T-cell (primary cell): ENCODE data around the gene RBM20. TPM values are rescaled to one million over a fixed set of nuclear protein-coding genes. Genes with fewer than 3 reads are reported as not detected.
A peak's percentile ranks its signal among the peaks of the same experiment; 100 is the strongest.

Source experiments
- ATAC-seq, 4 experiments: fragments of 200-7000 bp in 3 of 4; fragments of 150-1000 bp in 1 of 4; cut with Tn5 transposase; replicated peaks in 1 of 4; 1 replicate in 3 of 4; 2 replicates in 1 of 4; pipeline ENCODE4 v1.10.0; 2021; ENCODE audit warnings: moderate library complexity in 3 of 4, mild to moderate bottlenecking in 2 of 4, moderate number of reproducible peaks in 1 of 4
- CTCF ChIA-PET, 2 donors: fragments of 300-600 bp; sonication (Branson Sonifier 250); formaldehyde crosslinking; loops; one replicate each; lab custom pipeline; 2022; ENCODE audit warnings: antibody characterized with exemption in 2 of 2; lab: Charles Lee
- POLR2A ChIA-PET, 2 donors: fragments of 300-600 bp; sonication (Branson Sonifier 250); formaldehyde crosslinking; loops; one replicate each; lab custom pipeline; 2022; ENCODE audit warnings: antibody characterized with exemption in 2 of 2; lab: Charles Lee
- DNase-seq, 35 experiments: peaks; one replicate each; pipeline versions ENCODE4 v3.0.0 to v3.0.0-alpha.2; 2013 to 2023
- H3K27ac ChIP-seq: one replicate; pipeline ENCODE4 v1.5.1; 2013; ENCODE audit warnings: low read length
- H3K27me3 ChIP-seq, 2 experiments: replicated peaks in 1 of 2; 1 replicate in 1 of 2; 2 replicates in 1 of 2; pipeline versions ENCODE4 v1.6.1 to v1.7.0; 2013; ENCODE audit warnings: low read length in 1 of 2, mixed read lengths in 1 of 2; ENCODE audit not compliant: control insufficient read depth in 2 of 2, insufficient read depth in 2 of 2; ENCODE audit errors: extremely low read depth in 1 of 2
- H3K36me3 ChIP-seq, 2 donors: 1 replicate in 1 of 2; 2 replicates in 1 of 2; pipeline versions ENCODE4 v1.6.1 to v1.7.0; 2013; ENCODE audit warnings: low read length in 1 of 2; ENCODE audit not compliant: control insufficient read depth in 2 of 2, insufficient read depth in 1 of 2; ENCODE audit errors: extremely low read depth in 1 of 2
- H3K4me1 ChIP-seq, 2 experiments: 1 replicate in 1 of 2; 2 replicates in 1 of 2; pipeline versions ENCODE4 v1.6.1 to v1.7.0; 2013; ENCODE audit warnings: low read length in 2 of 2, mixed read lengths in 1 of 2; ENCODE audit not compliant: insufficient read depth in 2 of 2, control insufficient read depth in 1 of 2; ENCODE audit errors: extremely low read depth in 1 of 2
- H3K4me3 ChIP-seq, 2 donors: 1 replicate in 1 of 2; 2 replicates in 1 of 2; pipeline versions ENCODE4 v1.5.1 to v1.7.0; 2013; ENCODE audit warnings: mild to moderate bottlenecking in 2 of 2, low read length in 1 of 2, moderate library complexity in 1 of 2; ENCODE audit not compliant: control insufficient read depth in 1 of 2; ENCODE audit errors: extremely low read depth in 1 of 2
- H3K9me3 ChIP-seq: 2 replicates; pipeline ENCODE4 v1.7.0; 2013
- H3K27ac Mint-ChIP-seq, 2 donors: one replicate each; pipeline ENCODE4 v1.8.0; 2020 to 2021; ENCODE audit warnings: mild to moderate bottlenecking in 2 of 2, mixed read lengths in 2 of 2
- H3K27me3 Mint-ChIP-seq, 2 donors: one replicate each; pipeline ENCODE4 v1.8.0; 2021 to 2022; ENCODE audit warnings: mixed read lengths in 2 of 2
- H3K36me3 Mint-ChIP-seq: one replicate; pipeline ENCODE4 v1.8.0; 2021; ENCODE audit warnings: mixed read lengths
- H3K4me1 Mint-ChIP-seq, 3 donors: one replicate each; pipeline ENCODE4 v1.8.0; 2020 to 2022; ENCODE audit warnings: mixed read lengths in 3 of 3, mild to moderate bottlenecking in 1 of 3
- H3K4me3 Mint-ChIP-seq, 3 donors: one replicate each; pipeline ENCODE4 v1.8.0; 2020 to 2022; ENCODE audit warnings: mild to moderate bottlenecking in 3 of 3, mixed read lengths in 3 of 3, moderate library complexity in 3 of 3
- H3K9me3 Mint-ChIP-seq, 3 donors: one replicate each; pipeline ENCODE4 v1.8.0; 2020 to 2022; ENCODE audit warnings: mixed read lengths in 3 of 3
- WGBS: methylation state at CpG from one replicate; pipeline ENCODE4 v1.1.5; 2013; ENCODE audit warnings: missing lambda C conversion rate; ENCODE audit not compliant: insufficient coverage; 5-methylcytosine and 5-hydroxymethylcytosine counted together
- total RNA-seq, 35 experiments: library from RNA in 6 of 35; stranded (reverse) in 6 of 35; fragments of 120-200 nt in 1 of 35; gene quantifications; one replicate each; pipeline versions ENCODE4 v1.2.1 to v1.2.4 and lab custom pipeline; 2013 to 2026

RBM20 gene
- total RNA-seq, 5 donors from 2014 or later (not counting 1 experiment from before 2014, with no cell fraction given): 0.09 to 3.0 (median 0.33) TPM

GRCh38 chr10:110845756-110846620 is 201.9 kb downstream of the RBM20 start:
- WGBS: 93% methylated on average over 3 of the region's 3 CpGs
- Histone ChIP-seq H3K4me1 (peaks cover 28 to 78% of the 10 kb centered on the region in 2 experiments), H3K27me3 (no peaks in the 10 kb centered on the region), H3K9me3 (no peaks in the 10 kb centered on the region), H3K27ac (no peak overlapping the region), H3K36me3 (no peaks in the 10 kb centered on the region), H3K4me3 (no peak overlapping the region)
- no peak overlapping the region for H3K4me3 Mint-ChIP-seq
- H3K27ac Mint-ChIP-seq: peak overlapping the region; percentile 36 to 71
- H3K4me1 Mint-ChIP-seq: peaks cover 73 to 90% (median 86%) of the 10 kb centered on the region in 3 donors
- CTCF ChIA-PET: interaction anchor here (0.6 to 1.2 kb wide), 2 partner anchors 14 to 31 kb away, joined by 3 read pairs; no protein-coding TSS in a partner anchor
- POLR2A ChIA-PET: interaction anchor here in 1 of 2 donors (0.6 to 0.8 kb wide), 2 partner anchors 45 to 935 kb away, joined by 3 read pairs; no protein-coding TSS in a partner anchor
- H3K36me3 Mint-ChIP-seq: no peaks in the 10 kb centered on the region
- ATAC-seq: no peak
- H3K27me3 Mint-ChIP-seq: no peaks in the 10 kb centered on the region
- no peak for DNase-seq
- H3K9me3 Mint-ChIP-seq: peaks cover 0 to 4% (median 0%) of the 10 kb centered on the region in 3 donors

- H3K4me3 Mint-ChIP-seq: no peak overlapping the region
- Histone ChIP-seq H3K27ac (no peak overlapping the region), H3K4me3 (no peak overlapping the region), H3K9me3 (no peaks in the 10 kb centered on the region), H3K27me3 (no peaks in the 10 kb centered on the region), H3K4me1 (peaks cover 30 to 80% of the 10 kb centered on the region in 2 experiments), H3K36me3 (no peaks in the 10 kb centered on the region)
- no peaks in the 10 kb centered on the region for H3K27me3 Mint-ChIP-seq
- H3K9me3 Mint-ChIP-seq: peaks cover 0 to 4% (median 0%) of the 10 kb centered on the region in 3 donors
- CTCF ChIA-PET: no interaction called here
- peaks cover 77 to 91% (median 89%) of the 10 kb centered on the region in 3 donors for H3K4me1 Mint-ChIP-seq
- H3K36me3 Mint-ChIP-seq: no peaks in the 10 kb centered on the region
- peak overlapping the region in 1 of 2 donors; percentile 29 for H3K27ac Mint-ChIP-seq
- POLR2A ChIA-PET: interaction anchor here in 1 of 2 donors (0.6 kb wide), 1 partner anchor 42 kb away, joined by 3 read pairs; no protein-coding TSS in a partner anchor
- no peak for ATAC-seq
- no peak for DNase-seq
- 93% methylated on average over 4 of the region's 6 CpGs for WGBS
These were observed 203.2 kb downstream of the RBM20 start for GRCh38 chr10:110847374-110847773.

- CTCF ChIA-PET: no interaction called here
- no peaks in the 10 kb centered on the region for H3K27me3 Mint-ChIP-seq
- H3K4me1 ChIP-seq: peaks cover 31 to 80% of the 10 kb centered on the region in 2 experiments
These were observed 204.0 kb downstream of the RBM20 start for GRCh38 chr10:110848106-110848505.

GRCh38 chr10:110850099-110850498 is 206.0 kb downstream of the RBM20 start:
- no peaks in the 10 kb centered on the region for H3K36me3 Mint-ChIP-seq
- H3K4me3 Mint-ChIP-seq: peak overlapping the region in 1 of 3 donors; percentile 67
- H3K27ac Mint-ChIP-seq: peak overlapping the region; percentile 72 to 84
- Histone ChIP-seq H3K27me3 (no peaks in the 10 kb centered on the region), H3K9me3 (no peaks in the 10 kb centered on the region), H3K36me3 (no peaks in the 10 kb centered on the region), H3K4me3 (no peak overlapping the region), H3K27ac (peak overlapping the region; percentile 15), H3K4me1 (peaks cover 35 to 71% of the 10 kb centered on the region in 2 experiments)
- no peaks in the 10 kb centered on the region for H3K27me3 Mint-ChIP-seq
- CTCF ChIA-PET: no interaction called here
- POLR2A ChIA-PET: interaction anchor here in 1 of 2 donors (1.2 to 1.5 kb wide), 2 partner anchors 21 to 27 kb away, joined by 4 to 5 read pairs; no protein-coding TSS in a partner anchor
- H3K9me3 Mint-ChIP-seq: peaks cover 0 to 4% (median 0%) of the 10 kb centered on the region in 3 donors
- H3K4me1 Mint-ChIP-seq: peaks cover 80 to 91% (median 90%) of the 10 kb centered on the region in 3 donors
- WGBS: 33% methylated on average over 2 of the region's 3 CpGs
- ATAC-seq (peak in 3 of 4 experiments; percentile 25 to 40 (median 37)), DNase-seq (peak in 4 of 35 experiments; percentile 19 to 60 (median 26))

More at GRCh38 chr10:110848106-110848505, 204.0 kb downstream of the RBM20 start:
- POLR2A ChIA-PET: interaction anchor here in 1 of 2 donors (0.6 kb wide), 1 partner anchor 41 kb away, joined by 3 read pairs; no protein-coding TSS in a partner anchor
- no peak for ATAC-seq
- Histone ChIP-seq H3K27me3 (no peaks in the 10 kb centered on the region), H3K27ac (no peak overlapping the region), H3K9me3 (no peaks in the 10 kb centered on the region), H3K4me3 (no peak overlapping the region), H3K36me3 (no peaks in the 10 kb centered on the region)
- Mint-ChIP-seq H3K4me1 (peaks cover 77 to 91% (median 89%) of the 10 kb centered on the region in 3 donors), H3K9me3 (peaks cover 0 to 4% (median 0%) of the 10 kb centered on the region in 3 donors), H3K27ac (no peak overlapping the region), H3K36me3 (no peaks in the 10 kb centered on the region), H3K4me3 (no peak overlapping the region)
- WGBS: 80% methylated on average over 1 of the region's 2 CpGs
- DNase-seq: no peak

GRCh38 chr10:110851020-110851612 is 207.0 kb downstream of the RBM20 start:
- no peak overlapping the region for H3K27ac ChIP-seq
- H3K27me3 ChIP-seq: no peaks in the 10 kb centered on the region
- H3K36me3 ChIP-seq: no peaks in the 10 kb centered on the region
- no peaks in the 10 kb centered on the region for H3K27me3 Mint-ChIP-seq
- H3K36me3 Mint-ChIP-seq: no peaks in the 10 kb centered on the region
- H3K4me1 Mint-ChIP-seq: peaks cover 82 to 91% (median 91%) of the 10 kb centered on the region in 3 donors
- H3K9me3 ChIP-seq: no peaks in the 10 kb centered on the region
- H3K9me3 Mint-ChIP-seq: peaks cover 0 to 4% (median 0%) of the 10 kb centered on the region in 3 donors
- WGBS: 16% methylated on average over 4 of the region's 8 CpGs
- POLR2A ChIA-PET: interaction anchor here in 1 of 2 donors (1.2 to 1.5 kb wide), 2 partner anchors 20 to 26 kb away, joined by 4 to 5 read pairs; no protein-coding TSS in a partner anchor
- H3K27ac Mint-ChIP-seq: peak overlapping the region; percentile 84
- CTCF ChIA-PET: no interaction called here
- peak overlapping the region; percentile 50 to 67 (median 51) for H3K4me3 Mint-ChIP-seq
- H3K4me1 ChIP-seq: peaks cover 35 to 68% of the 10 kb centered on the region in 2 experiments
- peak in 4 of 35 experiments; percentile 33 to 50 (median 40) for DNase-seq
- peak in 3 of 4 experiments; percentile 40 to 71 (median 69) for ATAC-seq
- H3K4me3 ChIP-seq: peak overlapping the region in 1 of 2 donors; percentile 5
